ENCODE data around the gene KAT6B. TPM values are rescaled to one million over a fixed set of nuclear protein-coding genes. Genes with fewer than 3 reads are reported as not detected.
A peak's percentile ranks its signal among the peaks of the same experiment; 100 is the strongest.

The KAT6B gene
- total and polyA plus RNA-seq, 8 donors = 27.6 to 48.1 (median 42.3) TPM

- no peak for TF ChIP-seq CTCF (IDR thresholded peaks at IDR 0.05)
- no peak for ATAC-seq
- H3K27me3 ChIP-seq = no peaks in the 10 kb centered on the region
- no peak for DNase-seq
- intact Hi-C loops (cut with DNase I) = no loop called here
- H3K4me1 ChIP-seq = peaks cover 9 to 34% of the 10 kb centered on the region in 2 donors
- no peaks in the 10 kb centered on the region for H3K9me3 ChIP-seq
- no peak overlapping the region for H3K4me3 ChIP-seq
- no peaks in the 10 kb centered on the region for H3K36me3 ChIP-seq
- H3K27ac ChIP-seq = peak overlapping the region in 1 of 2 donors; percentile 38
Measured at GRCh38 chr10:74822521-74823089, 3.8 kb upstream of the KAT6B start.

- ATAC-seq = no peak
- peak overlapping the region; percentile 77 to 99 for H3K27ac ChIP-seq
- H3K4me3 ChIP-seq = no peak overlapping the region
- no peaks in the 10 kb centered on the region for H3K9me3 ChIP-seq
- H3K36me3 ChIP-seq = no peaks in the 10 kb centered on the region
- H3K4me1 ChIP-seq = peaks cover 9 to 41% of the 10 kb centered on the region in 2 donors
- no peaks in the 10 kb centered on the region for H3K27me3 ChIP-seq
- DNase-seq = no peak
- intact Hi-C loops (cut with DNase I) = no loop called here
- TF ChIP-seq CTCF (IDR thresholded peaks at IDR 0.05) = no peak
Measured at GRCh38 chr10:74823791-74824183, 2.6 kb upstream of the KAT6B start.

GRCh38 chr10:74824184-74824899 lies 2.1 kb upstream of the KAT6B start:
- ATAC-seq (no peak), DNase-seq (no peak)
- H3K4me1 ChIP-seq = peaks cover 9 to 46% of the 10 kb centered on the region in 2 donors
- TF ChIP-seq CTCF (IDR thresholded peaks at IDR 0.05) = no peak
- H3K36me3 ChIP-seq = no peaks in the 10 kb centered on the region
- H3K27ac ChIP-seq = peak overlapping the region; percentile 77 to 99
- intact Hi-C loops (cut with DNase I) = no loop called here
- H3K27me3 ChIP-seq = no peaks in the 10 kb centered on the region
- no peaks in the 10 kb centered on the region for H3K9me3 ChIP-seq
- H3K4me3 ChIP-seq = peak overlapping the region; percentile 81 to 89

GRCh38 chr10:74824900-74825370 lies 1.5 kb upstream of the KAT6B start:
- ATAC-seq (no peak), DNase-seq (peak; percentile 51 to 90 (median 58))
- Histone ChIP-seq H3K4me3 (peak overlapping the region; percentile 81 to 89), H3K27me3 (no peaks in the 10 kb centered on the region), H3K27ac (peak overlapping the region; percentile 77 to 99), H3K4me1 (peaks cover 9 to 47% of the 10 kb centered on the region in 2 donors), H3K36me3 (no peaks in the 10 kb centered on the region), H3K9me3 (no peaks in the 10 kb centered on the region)
- no peak for TF ChIP-seq CTCF (IDR thresholded peaks at IDR 0.05)
- intact Hi-C loops (cut with DNase I) = no loop called here

- peak overlapping the region; percentile 81 to 89 for H3K4me3 ChIP-seq
- intact Hi-C loops (cut with DNase I) = no loop called here
- peak overlapping the region; percentile 77 to 99 for H3K27ac ChIP-seq
- peaks cover 9 to 47% of the 10 kb centered on the region in 2 donors for H3K4me1 ChIP-seq
- ATAC-seq (peak; percentile 35), DNase-seq (peak in 2 of 4 donors; percentile 63 to 90)
- H3K36me3 ChIP-seq = no peaks in the 10 kb centered on the region
- H3K27me3 ChIP-seq = no peaks in the 10 kb centered on the region
- H3K9me3 ChIP-seq = no peaks in the 10 kb centered on the region
- TF ChIP-seq CTCF (IDR thresholded peaks at IDR 0.05) = no peak
Measured at GRCh38 chr10:74825371-74826141, 844 bp upstream of the KAT6B start.

Data from left lung (tissue), 10 donors.